ENCODE measurements around the gene SOX30. TPM values are rescaled to one million over a fixed set of nuclear protein-coding genes. Genes with fewer than 3 reads are reported as not detected.

SOX30 gene
- total RNA-seq, 2 experiments from 2014 or later: not detected

DNA sequence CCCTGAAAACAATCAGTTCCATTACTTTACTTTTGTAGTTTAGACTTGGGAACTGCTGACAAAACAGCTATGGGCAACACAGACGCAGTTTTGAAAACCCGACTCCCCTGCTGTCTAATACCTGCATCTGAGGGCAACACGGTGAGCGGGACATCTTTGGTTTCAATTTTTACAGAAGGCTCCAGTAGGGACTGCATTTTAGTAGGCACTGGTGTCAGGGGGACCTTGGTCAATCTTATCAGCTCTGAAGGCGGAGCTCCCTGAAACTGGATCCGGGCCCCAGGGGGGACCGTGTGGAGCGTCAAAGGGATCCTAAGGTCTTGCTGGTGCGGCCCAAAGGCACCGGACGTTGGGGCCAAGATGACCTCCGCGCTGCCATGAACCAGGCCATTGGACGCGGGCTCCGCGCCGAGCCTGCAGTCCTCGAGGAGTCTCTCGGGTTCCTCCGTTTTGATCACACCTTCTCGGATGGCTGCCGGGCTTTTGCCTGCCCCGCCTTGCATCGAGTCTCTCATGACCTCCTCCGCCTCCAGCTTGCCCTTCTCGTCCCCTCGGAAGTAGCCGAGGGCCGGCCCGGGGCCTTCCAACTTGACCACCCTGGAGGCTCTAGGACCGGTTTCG is 1.1 kb downstream of the SOX30 start:
- no peak for ATAC-seq (ENCODE audit: poor library complexity)
- peaks cover 17% of the 10 kb centered on the region for H3K4me1 ChIP-seq (ENCODE audit: insufficient read depth, low read length)
- ChIA-PET POLR2A (interaction anchor here (1.0 to 1.7 kb wide), 5 partner anchors 43 to 93 kb away, joined by 3 to 7 read pairs (median 5); partner anchors contain the start of genes LSM11 and THG1L), CTCF (interaction anchor here (0.7 to 2.0 kb wide), 9 partner anchors 13 to 92 kb away, joined by 3 to 8 read pairs (median 3); partner anchors contain the start of genes LSM11 and THG1L)
- H3K36me3 ChIP-seq (ENCODE audit: insufficient read depth, low read length): no peaks in the 10 kb centered on the region
- Mint-ChIP-seq H3K4me1 (ENCODE audit: low read depth) (peaks cover 21% of the 10 kb centered on the region), H3K27me3 (no peaks in the 10 kb centered on the region), H3K9me3 (peaks cover 3% of the 10 kb centered on the region), H3K36me3 (ENCODE audit: low read depth) (peaks cover 16% of the 10 kb centered on the region), H3K4me3 (peak overlapping the region; percentile 4), H3K27ac (no peak overlapping the region)
- no peak overlapping the region for H3K27ac ChIP-seq (ENCODE audit: low read depth in 1 of 2, low read length in 2 of 2)
- peak in 1 of 14 experiments; percentile 10 for DNase-seq
- no peak overlapping the region for H3K4me3 ChIP-seq (ENCODE audit: low read length)
- TF ChIP-seq, protein P1, sequence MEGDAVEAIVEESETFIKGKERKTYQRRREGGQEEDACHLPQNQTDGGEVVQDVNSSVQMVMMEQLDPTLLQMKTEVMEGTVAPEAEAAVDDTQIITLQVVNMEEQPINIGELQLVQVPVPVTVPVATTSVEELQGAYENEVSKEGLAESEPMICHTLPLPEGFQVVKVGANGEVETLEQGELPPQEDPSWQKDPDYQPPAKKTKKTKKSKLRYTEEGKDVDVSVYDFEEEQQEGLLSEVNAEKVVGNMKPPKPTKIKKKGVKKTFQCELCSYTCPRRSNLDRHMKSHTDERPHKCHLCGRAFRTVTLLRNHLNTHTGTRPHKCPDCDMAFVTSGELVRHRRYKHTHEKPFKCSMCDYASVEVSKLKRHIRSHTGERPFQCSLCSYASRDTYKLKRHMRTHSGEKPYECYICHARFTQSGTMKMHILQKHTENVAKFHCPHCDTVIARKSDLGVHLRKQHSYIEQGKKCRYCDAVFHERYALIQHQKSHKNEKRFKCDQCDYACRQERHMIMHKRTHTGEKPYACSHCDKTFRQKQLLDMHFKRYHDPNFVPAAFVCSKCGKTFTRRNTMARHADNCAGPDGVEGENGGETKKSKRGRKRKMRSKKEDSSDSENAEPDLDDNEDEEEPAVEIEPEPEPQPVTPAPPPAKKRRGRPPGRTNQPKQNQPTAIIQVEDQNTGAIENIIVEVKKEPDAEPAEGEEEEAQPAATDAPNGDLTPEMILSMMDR (IDR thresholded peaks at IDR 0.05): no peak
- peaks cover 0 to 11% of the 10 kb centered on the region in 2 experiments for H3K9me3 ChIP-seq (ENCODE audit: control insufficient read depth in 1 of 2, insufficient read depth in 1 of 2, low read length in 2 of 2)
- intact Hi-C loops (cut with DNase I, micrococcal nuclease): loop anchor here (5.0 kb wide), 2 partner anchors 91 to 109 kb away; partner anchors contain the start of gene LSM11 (in 2 of the 2)
- H3K27me3 ChIP-seq (ENCODE audit: control insufficient read depth in 1 of 2, insufficient read depth in 2 of 2, low read length in 2 of 2): no peaks in the 10 kb centered on the region

DNA sequence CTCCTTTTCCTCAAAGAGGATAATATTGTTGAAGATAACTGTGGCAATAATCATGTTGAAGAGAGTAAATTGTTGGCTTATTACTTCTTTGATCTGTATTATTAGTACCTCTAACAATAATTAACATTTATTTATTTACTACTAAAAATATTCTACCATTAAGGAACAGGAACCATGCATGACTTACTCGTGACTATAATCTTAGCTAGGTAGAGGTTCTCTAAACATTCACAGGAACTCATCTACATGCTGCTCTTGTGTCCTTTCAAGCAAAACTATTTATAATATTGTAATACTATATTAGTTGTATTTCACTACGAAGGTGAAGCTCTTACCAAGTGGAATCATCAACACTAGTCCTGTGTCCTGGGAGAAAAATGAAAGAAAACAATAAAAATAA is 3.1 kb downstream of the SOX30 start:
- ATAC-seq (ENCODE audit: poor library complexity) (no peak), DNase-seq (no peak)
- intact Hi-C loops (cut with DNase I, micrococcal nuclease): loop anchor here in 1 of 2 experiments (5.0 kb wide), 1 partner anchor 322 kb away; no protein-coding TSS in a partner anchor
- ChIA-PET POLR2A (interaction anchor here (0.7 kb wide), 1 partner anchor 9 kb away, joined by 3 read pairs; no protein-coding TSS in a partner anchor), CTCF (no interaction called here)
- Histone ChIP-seq H3K9me3 (ENCODE audit: control insufficient read depth in 1 of 2, insufficient read depth in 1 of 2, low read length in 2 of 2) (peaks cover 0 to 11% of the 10 kb centered on the region in 2 experiments), H3K27me3 (ENCODE audit: control insufficient read depth in 1 of 2, insufficient read depth in 2 of 2, low read length in 2 of 2) (no peaks in the 10 kb centered on the region), H3K4me1 (ENCODE audit: insufficient read depth, low read length) (peaks cover 17% of the 10 kb centered on the region), H3K4me3 (ENCODE audit: low read length) (no peak overlapping the region), H3K27ac (ENCODE audit: low read depth in 1 of 2, low read length in 2 of 2) (no peak overlapping the region), H3K36me3 (ENCODE audit: insufficient read depth, low read length) (no peaks in the 10 kb centered on the region)
- no peak overlapping the region for H3K4me3 Mint-ChIP-seq
- TF ChIP-seq, protein P1 (IDR thresholded peaks at IDR 0.05): no peak
- H3K27me3 Mint-ChIP-seq: no peaks in the 10 kb centered on the region
- no peak overlapping the region for H3K27ac Mint-ChIP-seq
- peaks cover 21% of the 10 kb centered on the region for H3K4me1 Mint-ChIP-seq (ENCODE audit: low read depth)
- peaks cover 4% of the 10 kb centered on the region for H3K36me3 Mint-ChIP-seq (ENCODE audit: low read depth)
- H3K9me3 Mint-ChIP-seq: peaks cover 3% of the 10 kb centered on the region

DNA sequence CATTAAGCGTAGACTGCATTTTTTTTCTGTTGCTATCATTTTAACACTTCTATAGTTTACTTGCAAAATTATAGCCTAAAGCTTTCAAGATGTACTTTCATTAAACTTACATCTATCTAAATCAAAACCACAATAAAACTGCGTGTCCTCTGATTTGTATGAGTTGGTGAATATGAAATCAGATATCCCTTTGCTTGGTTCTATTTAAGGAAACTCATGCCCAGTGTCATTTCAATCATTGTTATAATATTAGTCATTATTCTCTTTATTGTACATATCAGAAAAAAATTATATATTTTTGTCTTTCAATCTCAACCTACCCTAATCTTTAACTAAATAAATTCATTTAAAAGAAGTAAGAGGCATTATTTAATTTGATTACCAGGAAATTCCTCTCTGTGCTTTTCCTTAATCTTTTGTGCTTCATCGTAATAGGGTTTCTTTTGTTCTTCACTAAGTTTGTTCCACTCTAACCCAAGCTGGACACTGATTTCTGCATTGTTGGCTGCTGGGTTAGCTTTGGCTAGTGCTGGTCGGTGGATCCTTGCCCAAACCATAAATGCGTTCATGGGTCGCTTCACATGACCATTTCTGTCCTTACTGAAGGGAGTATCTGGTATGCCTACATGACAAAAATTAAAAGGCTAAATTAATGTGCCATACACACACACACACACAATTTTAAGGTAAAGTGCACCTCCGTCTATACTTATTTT is 3.8 kb downstream of the SOX30 start:
- DNase-seq: no peak
- Mint-ChIP-seq H3K4me3 (no peak overlapping the region), H3K4me1 (ENCODE audit: low read depth) (peaks cover 18% of the 10 kb centered on the region), H3K27me3 (no peaks in the 10 kb centered on the region), H3K27ac (no peak overlapping the region), H3K9me3 (peaks cover under 1% of the 10 kb centered on the region), H3K36me3 (ENCODE audit: low read depth) (peaks cover under 1% of the 10 kb centered on the region)
- ATAC-seq (ENCODE audit: poor library complexity): no peak
- no peak overlapping the region for H3K27ac ChIP-seq (ENCODE audit: low read depth in 1 of 2, low read length in 2 of 2)
- ChIA-PET CTCF (no interaction called here), POLR2A (interaction anchor here (0.7 kb wide), 1 partner anchor 9 kb away, joined by 3 read pairs; no protein-coding TSS in a partner anchor)
- intact Hi-C loops (cut with DNase I, micrococcal nuclease): loop anchor here in 1 of 2 experiments (5.0 kb wide), 1 partner anchor 321 kb away; no protein-coding TSS in a partner anchor
- H3K4me1 ChIP-seq (ENCODE audit: insufficient read depth, low read length): peaks cover 17% of the 10 kb centered on the region
- H3K27me3 ChIP-seq (ENCODE audit: control insufficient read depth in 1 of 2, insufficient read depth in 2 of 2, low read length in 2 of 2): no peaks in the 10 kb centered on the region
- H3K9me3 ChIP-seq (ENCODE audit: control insufficient read depth in 1 of 2, insufficient read depth in 1 of 2, low read length in 2 of 2): peaks cover 0 to 7% of the 10 kb centered on the region in 2 experiments
- TF ChIP-seq, protein P1 (IDR thresholded peaks at IDR 0.05): no peak
- no peak overlapping the region for H3K4me3 ChIP-seq (ENCODE audit: low read length)
- H3K36me3 ChIP-seq (ENCODE audit: insufficient read depth, low read length): no peaks in the 10 kb centered on the region

Data from CD4-positive, alpha-beta T cell (primary cell).